T-cell (primary cell): ENCODE measurements around the gene PRSS48. TPM values are rescaled to one million over a fixed set of nuclear protein-coding genes. Genes with fewer than 3 reads are reported as not detected.

Experiments
- ATAC-seq, 4 experiments: fragments of 200-7000 bp in 3 of 4; fragments of 150-1000 bp in 1 of 4; cut with Tn5 transposase; replicated peaks in 1 of 4; 1 replicate in 3 of 4; 2 replicates in 1 of 4; pipeline ENCODE4 v1.10.0; 2021; ENCODE audit warnings: moderate library complexity in 3 of 4, mild to moderate bottlenecking in 2 of 4, moderate number of reproducible peaks in 1 of 4
- CTCF ChIA-PET, 2 donors: fragments of 300-600 bp; sonication (Branson Sonifier 250); formaldehyde crosslinking; loops; one replicate each; lab custom pipeline; 2022; ENCODE audit warnings: antibody characterized with exemption in 2 of 2; lab: Charles Lee
- POLR2A ChIA-PET, 2 donors: fragments of 300-600 bp; sonication (Branson Sonifier 250); formaldehyde crosslinking; loops; one replicate each; lab custom pipeline; 2022; ENCODE audit warnings: antibody characterized with exemption in 2 of 2; lab: Charles Lee
- DNase-seq, 35 experiments: peaks; one replicate each; pipeline versions ENCODE4 v3.0.0 to v3.0.0-alpha.2; 2013 to 2023
- H3K27ac ChIP-seq: one replicate; pipeline ENCODE4 v1.5.1; 2013; ENCODE audit warnings: low read length
- H3K27me3 ChIP-seq, 2 experiments: replicated peaks in 1 of 2; 1 replicate in 1 of 2; 2 replicates in 1 of 2; pipeline versions ENCODE4 v1.6.1 to v1.7.0; 2013; ENCODE audit warnings: low read length in 1 of 2, mixed read lengths in 1 of 2; ENCODE audit not compliant: control insufficient read depth in 2 of 2, insufficient read depth in 2 of 2; ENCODE audit errors: extremely low read depth in 1 of 2
- H3K36me3 ChIP-seq, 2 donors: 1 replicate in 1 of 2; 2 replicates in 1 of 2; pipeline versions ENCODE4 v1.6.1 to v1.7.0; 2013; ENCODE audit warnings: low read length in 1 of 2; ENCODE audit not compliant: control insufficient read depth in 2 of 2, insufficient read depth in 1 of 2; ENCODE audit errors: extremely low read depth in 1 of 2
- H3K4me1 ChIP-seq, 2 experiments: 1 replicate in 1 of 2; 2 replicates in 1 of 2; pipeline versions ENCODE4 v1.6.1 to v1.7.0; 2013; ENCODE audit warnings: low read length in 2 of 2, mixed read lengths in 1 of 2; ENCODE audit not compliant: insufficient read depth in 2 of 2, control insufficient read depth in 1 of 2; ENCODE audit errors: extremely low read depth in 1 of 2
- H3K4me3 ChIP-seq, 2 donors: 1 replicate in 1 of 2; 2 replicates in 1 of 2; pipeline versions ENCODE4 v1.5.1 to v1.7.0; 2013; ENCODE audit warnings: mild to moderate bottlenecking in 2 of 2, low read length in 1 of 2, moderate library complexity in 1 of 2; ENCODE audit not compliant: control insufficient read depth in 1 of 2; ENCODE audit errors: extremely low read depth in 1 of 2
- H3K9me3 ChIP-seq: 2 replicates; pipeline ENCODE4 v1.7.0; 2013
- H3K27ac Mint-ChIP-seq, 2 donors: one replicate each; pipeline ENCODE4 v1.8.0; 2020 to 2021; ENCODE audit warnings: mild to moderate bottlenecking in 2 of 2, mixed read lengths in 2 of 2
- H3K27me3 Mint-ChIP-seq, 2 donors: one replicate each; pipeline ENCODE4 v1.8.0; 2021 to 2022; ENCODE audit warnings: mixed read lengths in 2 of 2
- H3K36me3 Mint-ChIP-seq: one replicate; pipeline ENCODE4 v1.8.0; 2021; ENCODE audit warnings: mixed read lengths
- H3K4me1 Mint-ChIP-seq, 3 donors: one replicate each; pipeline ENCODE4 v1.8.0; 2020 to 2022; ENCODE audit warnings: mixed read lengths in 3 of 3, mild to moderate bottlenecking in 1 of 3
- H3K4me3 Mint-ChIP-seq, 3 donors: one replicate each; pipeline ENCODE4 v1.8.0; 2020 to 2022; ENCODE audit warnings: mild to moderate bottlenecking in 3 of 3, mixed read lengths in 3 of 3, moderate library complexity in 3 of 3
- H3K9me3 Mint-ChIP-seq, 3 donors: one replicate each; pipeline ENCODE4 v1.8.0; 2020 to 2022; ENCODE audit warnings: mixed read lengths in 3 of 3
- WGBS: methylation state at CpG from one replicate; pipeline ENCODE4 v1.1.5; 2013; ENCODE audit warnings: missing lambda C conversion rate; ENCODE audit not compliant: insufficient coverage; 5-methylcytosine and 5-hydroxymethylcytosine counted together
- total RNA-seq, 35 experiments: library from RNA in 6 of 35; stranded (reverse) in 6 of 35; fragments of 120-200 nt in 1 of 35; gene quantifications; one replicate each; pipeline versions ENCODE4 v1.2.1 to v1.2.4 and lab custom pipeline; 2013 to 2026

Gene PRSS48
- total RNA-seq, 5 donors from 2014 or later (not counting 1 experiment from before 2014, with no cell fraction given): not detected

DNA sequence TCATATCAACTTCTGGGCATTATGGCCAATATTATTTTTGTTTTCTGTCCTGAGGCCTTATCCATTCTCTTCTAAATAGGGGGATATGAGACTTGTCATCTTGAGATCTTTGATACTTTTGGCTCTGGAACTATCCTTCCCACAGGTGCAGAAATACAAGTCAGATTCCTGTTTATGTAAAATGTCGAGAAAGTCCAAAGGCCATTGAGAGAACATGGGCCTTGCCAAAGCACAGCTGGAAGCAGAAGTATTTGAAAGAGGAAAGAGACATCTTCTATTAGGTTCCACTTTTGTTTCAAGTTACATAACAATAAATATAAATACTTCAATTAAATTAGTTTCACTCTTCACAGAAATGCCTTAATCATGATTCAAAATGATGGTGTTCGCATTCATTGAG is 20.8 kb upstream of the PRSS48 start:
- ChIA-PET CTCF (no interaction called here), POLR2A (no interaction called here)
- peaks cover 2 to 7% of the 10 kb centered on the region in 2 donors for H3K27me3 Mint-ChIP-seq
- no peaks in the 10 kb centered on the region for H3K9me3 ChIP-seq
- no peaks in the 10 kb centered on the region for H3K36me3 Mint-ChIP-seq
- H3K27ac Mint-ChIP-seq: no peak overlapping the region
- no peak overlapping the region for H3K4me3 ChIP-seq
- H3K36me3 ChIP-seq: no peaks in the 10 kb centered on the region
- peaks cover 0 to 9% of the 10 kb centered on the region in 2 experiments for H3K27me3 ChIP-seq
- no CpG with 5 or more reads among the region's 2 CpGs for WGBS
- ATAC-seq: no peak
- no peak for DNase-seq
- H3K4me1 ChIP-seq: no peaks in the 10 kb centered on the region
- no peaks in the 10 kb centered on the region for H3K4me1 Mint-ChIP-seq
- H3K27ac ChIP-seq: no peak overlapping the region
- no peaks in the 10 kb centered on the region for H3K9me3 Mint-ChIP-seq
- no peak overlapping the region for H3K4me3 Mint-ChIP-seq

DNA sequence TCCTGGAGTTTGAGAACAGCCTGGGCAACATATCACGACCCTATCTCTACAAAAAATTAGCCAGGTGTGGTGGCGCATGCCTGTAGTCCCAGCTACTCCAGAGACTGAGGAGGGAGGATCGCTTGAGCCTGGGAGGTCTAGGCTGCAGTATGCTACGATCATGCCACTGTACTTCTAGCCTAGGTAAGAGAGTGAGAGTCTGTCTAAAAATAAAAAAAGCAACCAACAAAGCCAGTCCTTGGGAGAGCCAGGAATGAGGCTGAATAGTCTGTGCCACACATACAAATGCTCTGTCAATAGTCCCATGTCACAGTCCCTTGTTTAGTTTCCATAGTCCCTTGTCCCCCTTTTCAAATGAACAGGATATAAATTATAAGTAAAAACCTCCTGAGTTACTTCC is 19.3 kb upstream of the PRSS48 start:
- Histone ChIP-seq H3K27me3 (peaks cover 0 to 9% of the 10 kb centered on the region in 2 experiments), H3K27ac (no peak overlapping the region), H3K4me1 (no peaks in the 10 kb centered on the region), H3K4me3 (no peak overlapping the region), H3K36me3 (no peaks in the 10 kb centered on the region), H3K9me3 (no peaks in the 10 kb centered on the region)
- ATAC-seq (no peak), DNase-seq (no peak)
- POLR2A ChIA-PET: no interaction called here
- Mint-ChIP-seq H3K4me1 (no peaks in the 10 kb centered on the region), H3K27me3 (peaks cover 2 to 7% of the 10 kb centered on the region in 2 donors), H3K9me3 (no peaks in the 10 kb centered on the region), H3K4me3 (no peak overlapping the region), H3K27ac (no peak overlapping the region), H3K36me3 (no peaks in the 10 kb centered on the region)
- CTCF ChIA-PET: no interaction called here
- WGBS: no CpG with 5 or more reads among the region's 4 CpGs

DNA sequence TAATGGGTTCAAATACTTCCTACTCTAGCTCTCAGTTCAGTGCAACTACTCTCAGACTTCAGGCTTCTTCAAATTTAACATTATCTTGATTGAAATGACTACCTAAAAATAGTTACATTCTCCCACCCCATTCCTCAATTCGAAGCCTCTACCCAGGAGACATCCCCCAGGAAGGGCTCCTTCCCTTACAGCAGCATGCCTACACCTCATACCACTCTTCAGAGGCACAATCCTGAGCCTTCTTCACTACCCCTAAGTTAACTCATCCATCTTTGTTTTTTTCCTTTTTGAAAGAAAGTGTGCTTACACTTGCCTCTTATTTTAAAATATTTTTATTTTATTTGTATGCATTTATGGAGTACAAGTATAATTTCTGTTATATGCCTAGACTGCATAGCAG is 17.2 kb upstream of the PRSS48 start:
- DNase-seq (no peak), ATAC-seq (no peak)
- ChIA-PET POLR2A (no interaction called here), CTCF (no interaction called here)
- no peaks in the 10 kb centered on the region for H3K4me1 Mint-ChIP-seq
- no peaks in the 10 kb centered on the region for H3K9me3 Mint-ChIP-seq
- no peak overlapping the region for H3K27ac Mint-ChIP-seq
- H3K27ac ChIP-seq: no peak overlapping the region
- H3K4me1 ChIP-seq: no peaks in the 10 kb centered on the region
- peaks cover 0 to 13% of the 10 kb centered on the region in 2 experiments for H3K27me3 ChIP-seq
- no peak overlapping the region for H3K4me3 ChIP-seq
- H3K9me3 ChIP-seq: no peaks in the 10 kb centered on the region
- no peaks in the 10 kb centered on the region for H3K36me3 Mint-ChIP-seq
- no peak overlapping the region for H3K4me3 Mint-ChIP-seq
- H3K36me3 ChIP-seq: no peaks in the 10 kb centered on the region
- WGBS: 45% methylated on average over 1 of the region's 1 CpG
- peaks cover 2 to 7% of the 10 kb centered on the region in 2 donors for H3K27me3 Mint-ChIP-seq

DNA sequence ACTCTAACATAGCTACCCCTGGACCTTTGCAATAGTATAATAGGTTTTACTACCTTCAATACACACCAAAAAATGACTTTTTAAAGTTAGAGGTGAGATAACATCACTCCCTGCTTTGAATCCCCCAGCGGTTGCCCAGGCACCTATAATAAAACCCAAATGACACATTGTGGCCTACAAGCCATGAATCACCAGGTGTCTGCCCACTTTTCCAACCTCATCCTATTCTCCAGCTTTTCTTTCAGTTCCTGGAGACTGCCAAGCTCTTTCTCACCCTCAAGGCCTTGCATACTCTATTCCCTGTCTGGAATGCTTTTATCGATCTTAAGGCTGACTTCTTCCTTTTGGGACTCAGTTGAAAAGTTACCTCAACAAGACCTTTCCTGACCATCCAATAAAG is 16.4 kb upstream of the PRSS48 start:
- POLR2A ChIA-PET: no interaction called here
- peaks cover 4 to 7% of the 10 kb centered on the region in 2 donors for H3K27me3 Mint-ChIP-seq
- no peaks in the 10 kb centered on the region for H3K36me3 Mint-ChIP-seq
- no peak overlapping the region for H3K4me3 Mint-ChIP-seq
- Histone ChIP-seq H3K36me3 (no peaks in the 10 kb centered on the region), H3K4me3 (no peak overlapping the region), H3K9me3 (no peaks in the 10 kb centered on the region), H3K27me3 (peaks cover 0 to 13% of the 10 kb centered on the region in 2 experiments), H3K27ac (no peak overlapping the region), H3K4me1 (no peaks in the 10 kb centered on the region)
- DNase-seq (no peak), ATAC-seq (no peak)
- H3K9me3 Mint-ChIP-seq: no peaks in the 10 kb centered on the region
- no peak overlapping the region for H3K27ac Mint-ChIP-seq
- 100% methylated on average over 2 of the region's 2 CpGs for WGBS
- H3K4me1 Mint-ChIP-seq: no peaks in the 10 kb centered on the region
- CTCF ChIA-PET: no interaction called here

DNA sequence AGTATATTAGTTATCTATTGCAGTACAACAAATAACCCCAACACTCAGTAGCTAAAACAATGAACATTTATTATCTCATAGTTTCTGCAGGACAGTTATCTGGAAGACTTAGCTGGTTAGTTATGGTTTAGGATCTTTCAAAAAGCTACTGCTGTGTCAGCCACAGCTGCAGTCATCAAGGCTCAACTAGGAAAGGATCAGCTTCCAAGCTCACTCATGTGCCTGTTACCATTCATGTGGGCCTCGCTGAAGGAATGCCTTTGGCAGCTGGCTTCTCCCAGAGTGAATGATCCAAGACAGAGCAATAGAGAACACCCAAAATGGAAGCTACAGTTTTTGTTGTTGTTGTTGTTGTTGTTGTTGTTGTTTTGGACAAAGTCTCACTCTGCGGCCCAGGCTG is 13.5 kb upstream of the PRSS48 start:
- ChIA-PET CTCF (no interaction called here), POLR2A (no interaction called here)
- no peaks in the 10 kb centered on the region for H3K9me3 Mint-ChIP-seq
- Histone ChIP-seq H3K9me3 (no peaks in the 10 kb centered on the region), H3K4me1 (no peaks in the 10 kb centered on the region), H3K27me3 (peaks cover 0 to 13% of the 10 kb centered on the region in 2 experiments), H3K4me3 (no peak overlapping the region), H3K27ac (no peak overlapping the region), H3K36me3 (no peaks in the 10 kb centered on the region)
- ATAC-seq (no peak), DNase-seq (no peak)
- no peaks in the 10 kb centered on the region for H3K4me1 Mint-ChIP-seq
- H3K27me3 Mint-ChIP-seq: peaks cover 4 to 8% of the 10 kb centered on the region in 2 donors
- H3K4me3 Mint-ChIP-seq: no peak overlapping the region
- no peak overlapping the region for H3K27ac Mint-ChIP-seq
- no peaks in the 10 kb centered on the region for H3K36me3 Mint-ChIP-seq
- no CpG with 5 or more reads among the region's 2 CpGs for whole genome bisulfite sequencing

DNA sequence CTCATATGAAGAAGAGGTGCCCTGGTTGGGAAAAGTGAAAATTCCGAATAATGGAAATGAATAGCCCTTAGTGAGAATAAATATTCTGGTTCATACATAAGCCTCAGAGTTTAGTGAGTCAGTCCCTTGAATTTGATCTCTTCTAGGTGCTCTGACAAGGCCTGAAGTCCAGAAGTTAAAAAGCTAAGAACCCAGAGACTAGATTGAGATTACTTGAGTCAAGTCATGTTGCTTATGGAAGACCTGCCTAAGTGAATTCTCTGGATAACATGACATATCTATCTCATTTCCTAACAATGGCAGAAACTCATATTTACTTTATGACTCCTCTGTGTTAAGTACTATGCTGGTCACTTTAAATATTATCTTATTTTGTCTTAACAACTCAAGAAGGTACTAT is 10.5 kb upstream of the PRSS48 start:
- peaks cover 0 to 4% of the 10 kb centered on the region in 2 experiments for H3K27me3 ChIP-seq
- ChIA-PET CTCF (interaction anchor here in 1 of 2 donors (0.7 kb wide), 1 partner anchor 13 kb away, joined by 3 read pairs; no protein-coding TSS in a partner anchor), POLR2A (no interaction called here)
- Mint-ChIP-seq H3K4me3 (no peak overlapping the region), H3K9me3 (no peaks in the 10 kb centered on the region), H3K4me1 (no peaks in the 10 kb centered on the region), H3K36me3 (no peaks in the 10 kb centered on the region), H3K27ac (no peak overlapping the region), H3K27me3 (peaks cover 3 to 4% of the 10 kb centered on the region in 2 donors)
- no peak overlapping the region for H3K27ac ChIP-seq
- no peaks in the 10 kb centered on the region for H3K4me1 ChIP-seq
- no peak overlapping the region for H3K4me3 ChIP-seq
- WGBS: no CpG with 5 or more reads among the region's 1 CpG
- DNase-seq (no peak), ATAC-seq (no peak)
- no peaks in the 10 kb centered on the region for H3K36me3 ChIP-seq
- H3K9me3 ChIP-seq: no peaks in the 10 kb centered on the region

DNA sequence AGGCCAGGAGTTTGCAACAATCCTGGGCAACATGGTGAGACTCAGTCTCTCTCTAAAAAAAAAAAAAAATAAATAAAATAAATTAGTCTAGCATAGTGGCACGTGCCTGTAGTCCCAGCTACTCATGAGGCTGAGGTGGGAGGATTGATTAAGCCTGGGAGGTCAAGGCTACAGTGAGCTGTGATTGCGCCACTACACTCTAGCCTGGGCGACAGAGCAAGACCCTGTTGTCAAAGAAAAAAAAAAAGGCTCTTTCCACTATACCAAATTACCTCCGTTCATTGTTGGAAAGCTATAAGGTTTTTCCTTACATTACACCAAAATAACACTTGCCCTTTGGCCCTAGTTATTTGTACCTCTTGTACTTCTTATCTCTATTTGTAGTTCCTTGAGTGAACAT is 9.9 kb upstream of the PRSS48 start:
- Histone ChIP-seq H3K27ac (no peak overlapping the region), H3K4me1 (no peaks in the 10 kb centered on the region), H3K36me3 (no peaks in the 10 kb centered on the region), H3K9me3 (no peaks in the 10 kb centered on the region), H3K27me3 (peaks cover 0 to 4% of the 10 kb centered on the region in 2 experiments), H3K4me3 (no peak overlapping the region)
- H3K9me3 Mint-ChIP-seq: no peaks in the 10 kb centered on the region
- ChIA-PET CTCF (interaction anchor here in 1 of 2 donors (0.7 kb wide), 1 partner anchor 12 kb away, joined by 3 read pairs; no protein-coding TSS in a partner anchor), POLR2A (no interaction called here)
- H3K4me1 Mint-ChIP-seq: no peaks in the 10 kb centered on the region
- peaks cover 3 to 4% of the 10 kb centered on the region in 2 donors for H3K27me3 Mint-ChIP-seq
- no peak for DNase-seq
- H3K27ac Mint-ChIP-seq: no peak overlapping the region
- no CpG with 5 or more reads among the region's 4 CpGs for WGBS
- H3K4me3 Mint-ChIP-seq: no peak overlapping the region
- ATAC-seq: no peak
- no peaks in the 10 kb centered on the region for H3K36me3 Mint-ChIP-seq
